ENCODE measurements around the gene FMO2. TPM values are rescaled to one million over a fixed set of nuclear protein-coding genes. Genes with fewer than 3 reads are reported as not detected.
A peak's percentile ranks its signal among the peaks of the same experiment; 100 is the strongest.
"Not testable (repeated sequence)": the region's sequence is repeated elsewhere in the genome, so short reads cannot be mapped to it uniquely, and the experiment has no call there.

FMO2 gene
- total and polyA plus RNA-seq, 4 donors, result 5.2 to 165 (median 61.5) TPM

DNA sequence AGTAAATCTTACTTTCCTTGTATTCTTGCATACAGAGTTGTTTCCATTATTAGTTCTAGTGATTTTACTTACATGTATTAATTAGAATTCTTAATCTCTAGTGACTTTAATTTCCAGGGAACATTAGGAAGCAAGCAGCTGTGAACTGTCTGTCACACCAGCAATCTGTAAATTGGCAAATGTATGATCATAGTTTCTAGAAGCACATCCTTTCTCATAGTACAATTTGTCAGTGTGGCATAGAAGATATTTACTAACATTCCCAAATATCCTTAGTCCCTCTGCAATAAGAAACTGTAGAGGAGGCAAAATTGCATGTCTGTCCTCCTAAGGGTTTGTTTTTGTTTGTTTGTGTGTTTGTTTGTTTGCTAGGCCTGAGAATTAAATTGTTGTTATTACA is 46.2 kb downstream of the FMO2 start:
- Histone ChIP-seq H3K27me3 (ENCODE audit: control insufficient read depth in 3 of 3, insufficient read depth in 3 of 3, low read length in 2 of 3) (no peaks in the 10 kb centered on the region), H3K27ac (ENCODE audit: low read depth in 1 of 2, low read length in 1 of 2) (peak overlapping the region in 1 of 2 donors; percentile 9), H3K9me3 (ENCODE audit: control insufficient read depth in 4 of 4, insufficient read depth in 3 of 4, low read length in 3 of 4) (no peaks in the 10 kb centered on the region), H3K4me1 (ENCODE audit: control insufficient read depth in 5 of 5, insufficient read depth in 5 of 5, low read length in 5 of 5) (peaks cover 0 to 33% (median 3%) of the 10 kb centered on the region in 5 donors), H3K9ac (ENCODE audit: insufficient read depth in 1 of 2, low read length in 2 of 2) (no peak overlapping the region), H3K36me3 (ENCODE audit: control insufficient read depth in 4 of 4, insufficient read depth in 4 of 4, low read length in 4 of 4) (peaks cover 0 to 2% (median 0%) of the 10 kb centered on the region in 4 donors), H3K4me3 (no peak overlapping the region)
- DNase-seq, result peak; percentile 47 to 88 (median 78)
- TF ChIP-seq CTCF (IDR thresholded peaks at IDR 0.05; ENCODE audit: control extremely low read depth, extremely low read depth), result no peak
- ATAC-seq (ENCODE audit: insufficient read depth, low FRiP score), result no peak

DNA sequence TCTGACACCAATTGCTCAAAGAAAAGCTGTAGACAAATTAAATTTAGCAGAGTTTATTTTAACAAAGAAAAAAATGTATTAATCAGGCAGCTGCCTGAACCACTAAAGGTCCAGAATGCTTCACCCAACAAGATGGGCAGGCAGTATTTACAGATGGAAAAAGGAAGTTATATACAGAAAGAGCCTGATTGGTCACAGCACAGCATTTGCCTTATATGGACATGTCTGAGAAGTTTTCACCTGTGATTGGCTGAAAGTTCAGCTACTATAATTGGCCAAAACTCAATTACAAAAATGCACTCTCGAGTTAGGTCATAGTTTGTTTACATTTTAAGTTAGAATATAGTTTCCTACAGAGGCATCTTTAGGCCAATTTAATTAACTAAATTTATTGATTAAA is 48.1 kb downstream of the FMO2 start:
- no peak overlapping the region for H3K27ac ChIP-seq (ENCODE audit: low read depth in 1 of 2, low read length in 1 of 2)
- no peak for DNase-seq
- TF ChIP-seq CTCF (IDR thresholded peaks at IDR 0.05; ENCODE audit: control extremely low read depth, extremely low read depth), result no peak
- no peak overlapping the region for H3K4me3 ChIP-seq
- H3K9me3 ChIP-seq (ENCODE audit: control insufficient read depth in 4 of 4, insufficient read depth in 3 of 4, low read length in 3 of 4), result peaks cover 0 to 1% (median 0%) of the 10 kb centered on the region in 4 donors
- WGBS, 2 donors, result 82 to 89% methylated on average over 1 of the region's 1 CpG
- H3K9ac ChIP-seq (ENCODE audit: insufficient read depth in 1 of 2, low read length in 2 of 2), result no peak overlapping the region
- ATAC-seq (ENCODE audit: insufficient read depth, low FRiP score), result no peak
- peaks cover 0 to 33% (median 0%) of the 10 kb centered on the region in 5 donors for H3K4me1 ChIP-seq (ENCODE audit: control insufficient read depth in 5 of 5, insufficient read depth in 5 of 5, low read length in 5 of 5)
- peaks cover 0 to 2% (median 0%) of the 10 kb centered on the region in 4 donors for H3K36me3 ChIP-seq (ENCODE audit: control insufficient read depth in 4 of 4, insufficient read depth in 4 of 4, low read length in 4 of 4)
- H3K27me3 ChIP-seq (ENCODE audit: control insufficient read depth in 3 of 3, insufficient read depth in 3 of 3, low read length in 2 of 3), result no peaks in the 10 kb centered on the region

- not testable (repeated sequence) for DNase-seq; H3K36me3 ChIP-seq (ENCODE audit: control insufficient read depth in 4 of 4, insufficient read depth in 4 of 4, low read length in 4 of 4); H3K27ac ChIP-seq (ENCODE audit: low read depth in 1 of 2, low read length in 1 of 2); H3K9ac ChIP-seq (ENCODE audit: insufficient read depth in 1 of 2, low read length in 2 of 2); H3K27me3 ChIP-seq (ENCODE audit: control insufficient read depth in 3 of 3, insufficient read depth in 3 of 3, low read length in 2 of 3); ATAC-seq (ENCODE audit: insufficient read depth, low FRiP score); H3K9me3 ChIP-seq (ENCODE audit: control insufficient read depth in 4 of 4, insufficient read depth in 3 of 4, low read length in 3 of 4); H3K4me3 ChIP-seq
- H3K4me1 ChIP-seq (ENCODE audit: control insufficient read depth in 5 of 5, insufficient read depth in 5 of 5, low read length in 5 of 5), result peaks cover 0 to 18% (median 0%) of the 10 kb centered on the region in 5 donors
- WGBS, 2 donors, result 67 to 81% methylated on average over 4 of the region's 4 CpGs
Measured at GRCh38 chr1:171236231-171236630, 51.1 kb downstream of the FMO2 start.

DNA sequence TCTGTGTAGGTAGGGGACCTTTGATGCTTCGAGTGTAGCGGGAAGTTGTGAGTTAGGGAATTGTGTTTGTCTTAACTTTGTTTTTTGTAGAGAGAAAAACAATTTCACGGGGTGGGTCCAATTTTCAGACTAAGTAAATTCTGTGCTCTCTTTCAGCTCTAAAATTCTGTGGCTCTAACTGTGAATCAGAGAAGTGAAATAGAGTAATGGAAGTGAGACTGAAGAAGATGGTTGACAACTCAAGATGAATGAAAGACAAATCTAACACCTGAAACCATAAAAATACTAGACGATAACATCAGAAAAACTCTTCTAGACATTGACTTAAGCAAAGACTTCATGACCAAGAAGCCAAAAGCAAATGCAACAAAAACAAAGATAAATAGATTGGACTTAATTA is 58.8 kb downstream of the FMO2 start:
- WGBS, 2 donors, result 83 to 86% methylated on average over 4 of the region's 4 CpGs
- Histone ChIP-seq H3K27ac (ENCODE audit: low read depth in 1 of 2, low read length in 1 of 2) (no peak overlapping the region), H3K27me3 (ENCODE audit: control insufficient read depth in 3 of 3, insufficient read depth in 3 of 3, low read length in 2 of 3) (no peaks in the 10 kb centered on the region), H3K9ac (ENCODE audit: insufficient read depth in 1 of 2, low read length in 2 of 2) (no peak overlapping the region), H3K36me3 (ENCODE audit: control insufficient read depth in 4 of 4, insufficient read depth in 4 of 4, low read length in 4 of 4) (peaks cover 0 to 5% (median 0%) of the 10 kb centered on the region in 4 donors), H3K4me1 (ENCODE audit: control insufficient read depth in 5 of 5, insufficient read depth in 5 of 5, low read length in 5 of 5) (no peaks in the 10 kb centered on the region), H3K9me3 (ENCODE audit: control insufficient read depth in 4 of 4, insufficient read depth in 3 of 4, low read length in 3 of 4) (peaks cover 0 to 4% (median 0%) of the 10 kb centered on the region in 4 donors), H3K4me3 (no peak overlapping the region)
- DNase-seq, result no peak
- no peak for ATAC-seq (ENCODE audit: insufficient read depth, low FRiP score)
- no peak for TF ChIP-seq CTCF (IDR thresholded peaks at IDR 0.05; ENCODE audit: control extremely low read depth, extremely low read depth)
